ENCODE data around the gene KCTD5. TPM values are rescaled to one million over a fixed set of nuclear protein-coding genes. Genes with fewer than 3 reads are reported as not detected.

KCTD5 gene
- total and polyA plus RNA-seq, 2 of the 8 experiments (the other 6 are each of a cell fraction or from before 2014, with no cell fraction given) = 26.6 to 31.8 TPM

GRCh38 chr16:2675021-2675420 is 7.3 kb upstream of the KCTD5 start:
- POLR2A ChIA-PET (ENCODE audit: partially characterized antibody) = no interaction called here
- Histone ChIP-seq H3K9me3 (ENCODE audit: insufficient read depth in 2 of 2, low read depth in 1 of 2, low read length in 1 of 2) (no peaks in the 10 kb centered on the region), H2BK12ac (ENCODE audit: low read depth, low read length) (no peak overlapping the region), H3K4ac (replicated peaks; ENCODE audit: insufficient read length, low read depth, low read length) (no peak overlapping the region), H2AK5ac (ENCODE audit: low read depth, low read length) (no peak overlapping the region), H4K91ac (replicated peaks; ENCODE audit: insufficient read length, low read length) (no peak overlapping the region), H3K79me1 (ENCODE audit: low read depth, low read length) (no peaks in the 10 kb centered on the region), H2BK15ac (ENCODE audit: low read length) (no peak overlapping the region), H3K4me2 (ENCODE audit: insufficient read depth in 1 of 2, low read depth in 2 of 2, low read length in 2 of 2) (no peak overlapping the region), H2BK120ac (replicated peaks; ENCODE audit: low read depth, low read length) (no peak overlapping the region), H2BK20ac (ENCODE audit: low read length) (no peak overlapping the region), H3K23ac (ENCODE audit: insufficient read length) (no peak overlapping the region), H3K18ac (ENCODE audit: extremely low read depth, low read length) (no peak overlapping the region), H2AFZ (ENCODE audit: low read length) (no peak overlapping the region), H3K23me2 (ENCODE audit: low read depth, low read length) (peaks cover 3% of the 10 kb centered on the region), H3K79me2 (ENCODE audit: control insufficient read depth in 1 of 2, insufficient read depth in 2 of 2, low read length in 2 of 2) (no peaks in the 10 kb centered on the region; a peak in 1 of 4 replicates), H3K56ac (replicated peaks; ENCODE audit: insufficient read length, low read depth, low read length) (no peak overlapping the region), H3K4me3 (ENCODE audit: extremely low read depth in 1 of 4, insufficient read depth in 2 of 4, low read depth in 3 of 4, low read length in 4 of 4) (no peak overlapping the region), H3K36me3 (ENCODE audit: control insufficient read depth in 2 of 4, insufficient read depth in 4 of 4, low read length in 3 of 4) (no peaks in the 10 kb centered on the region), H3K14ac (ENCODE audit: insufficient read length) (no peak overlapping the region), H3K27me3 (replicated peaks in 1 of 4; ENCODE audit: control insufficient read depth in 3 of 4, extremely low read depth in 1 of 4, insufficient read depth in 3 of 4, low read length in 3 of 4) (no peaks in the 10 kb centered on the region), H3K9ac (replicated peaks in 1 of 4; ENCODE audit: extremely low read depth in 1 of 4, low read depth in 3 of 4, low read length in 3 of 4) (no peak overlapping the region), H3K4me1 (replicated peaks in 1 of 4; ENCODE audit: control insufficient read depth in 3 of 4, insufficient read depth in 4 of 4, low read length in 3 of 4) (peaks cover 0 to 4% (median 0%) of the 10 kb centered on the region in 4 experiments; a peak in 1 of 7 replicates), H4K8ac (ENCODE audit: extremely low read depth, insufficient read depth, low read length) (no peak overlapping the region), H4K20me1 (replicated peaks in 1 of 2; ENCODE audit: control insufficient read depth in 1 of 2, insufficient read depth in 2 of 2, low read length in 2 of 2) (no peaks in the 10 kb centered on the region), H2BK5ac (ENCODE audit: low read depth, low read length) (no peak overlapping the region), H4K5ac (ENCODE audit: insufficient read length, low read depth, low read length) (no peak overlapping the region), H3K27ac (ENCODE audit: low read depth, low read length) (no peak overlapping the region)
- TF ChIP-seq KDM1A (IDR thresholded peaks at IDR 0.05; ENCODE audit: borderline replicate concordance, low read length) (no peak), POLR2A (IDR thresholded peaks at IDR 0.05; ENCODE audit: control extremely low read depth in 1 of 2, low read depth in 2 of 2, low read length in 2 of 2) (no peak), BCL11A (IDR thresholded peaks at IDR 0.05; ENCODE audit: low read depth in 2 of 2, low read length in 2 of 2) (no peak), RAD21 (IDR thresholded peaks at IDR 0.05 in 1 of 2, conservative IDR thresholded peaks at IDR 0.05 in 1 of 2; ENCODE audit: low read depth in 2 of 2, low read length in 2 of 2) (no peak), NRF1 (IDR thresholded peaks at IDR 0.05; ENCODE audit: low read depth, low read length) (no peak), CEBPB (IDR thresholded peaks at IDR 0.05; ENCODE audit: low read depth, low read length) (no peak), ATF3 (IDR thresholded peaks at IDR 0.05; ENCODE audit: insufficient read depth, low read depth, low read length) (no peak), KDM5A (IDR thresholded peaks at IDR 0.05; ENCODE audit: low read length) (no peak), CHD1 (IDR thresholded peaks at IDR 0.05; ENCODE audit: low read depth, low read length) (no peak), RBBP5 (IDR thresholded peaks at IDR 0.05; ENCODE audit: borderline replicate concordance, low read depth, low read length) (no peak), SP4 (IDR thresholded peaks at IDR 0.05; ENCODE audit: low read length) (no peak), TCF12 (IDR thresholded peaks at IDR 0.05; ENCODE audit: low read depth, low read length) (no peak), EP300 (IDR thresholded peaks at IDR 0.05; ENCODE audit: borderline replicate concordance in 1 of 2, low read depth in 2 of 2, low read length in 2 of 2) (no peak), PHF8 (conservative IDR thresholded peaks at IDR 0.05; ENCODE audit: low read depth, low read length) (no peak), JUND (IDR thresholded peaks at IDR 0.05; ENCODE audit: low read length) (no peak)
- DNase-seq (ENCODE audit: low read depth in 1 of 2, low spot score in 2 of 2) (no peak), FAIRE-seq (no peak)
- CTCF ChIA-PET (ENCODE audit: partially characterized antibody) = no interaction called here
- 88% methylated on average over 7 of the region's 7 CpGs; no CpG with 5 or more reads in 1 of the 2 experiments for WGBS, 2 experiments (ENCODE audit: extremely low coverage in 1 of 2, insufficient coverage in 1 of 2, insufficient read length in 1 of 2, insufficient replicate concordance in 2 of 2, low coverage in 1 of 2, low lambda C conversion rate in 2 of 2, missing lambda C conversion rate in 1 of 2)
